Tibial nerve (tissue), 3 donors: ENCODE measurements around the gene KLHL25.
A peak's percentile ranks its signal among the peaks of the same experiment; 100 is the strongest.

Source experiments
- CTCF ChIP-seq, 5 experiments: fragments of 200-600 bp in 3 of 5; fragments of 450-650 bp in 2 of 5; sonication (generic) in 3 of 5; IDR thresholded peaks; one replicate each; pipeline ENCODE4 v1.5.1; 2016 to 2019; ENCODE audit warnings: antibody characterized with exemption in 5 of 5, mild to moderate bottlenecking in 3 of 5, moderate library complexity in 2 of 5
- POLR2A ChIP-seq, 2 donors: fragments of 450-650 bp; IDR thresholded peaks; one replicate each; pipeline ENCODE4 v1.6.1; 2017; ENCODE audit warnings: antibody characterized with exemption in 2 of 2, mild to moderate bottlenecking in 2 of 2, moderate library complexity in 2 of 2

- TF ChIP-seq CTCF (IDR thresholded peaks at IDR 0.05), result peak; percentile 88 to 96 (median 92)
- no peak for TF ChIP-seq POLR2A (IDR thresholded peaks at IDR 0.05)
These were observed 45.5 kb upstream of the KLHL25 start for GRCh38 chr15:85840079-85840801.
